Thoracic aorta (tissue), 2 donors: ENCODE measurements around the gene KCNH4. TPM values are rescaled to one million over a fixed set of nuclear protein-coding genes. Genes with fewer than 3 reads are reported as not detected.
"Not testable (repeated sequence)": the region's sequence is repeated elsewhere in the genome, so short reads cannot be mapped to it uniquely, and the experiment has no call there.

Source experiments
- ATAC-seq: fragments of 150-250 bp; one replicate; pipeline ENCODE4 v1.8.0; 2017; ENCODE audit warnings: low read depth; ENCODE audit not compliant: insufficient number of reproducible peaks, low FRiP score
- DNase-seq: peaks from one replicate; pipeline ENCODE4 v3.0.0-alpha.2; 2020; ENCODE audit warnings: low spot score
- H3K27ac ChIP-seq, 2 donors: fragments of 200-600 bp; sonication (generic); 1 replicate in 1 of 2; 2 replicates in 1 of 2; pipeline ENCODE4 v1.5.1; 2016; ENCODE audit warnings: mild to moderate bottlenecking in 2 of 2, moderate library complexity in 2 of 2
- H3K27me3 ChIP-seq: fragments of 200-600 bp; sonication (generic); replicated peaks from 2 replicates; pipeline ENCODE4 v1.6.0; 2016; ENCODE audit warnings: mild to moderate bottlenecking; ENCODE audit not compliant: insufficient read depth
- H3K36me3 ChIP-seq: fragments of 200-600 bp; sonication (generic); one replicate; pipeline ENCODE4 v1.5.1; 2016
- H3K4me1 ChIP-seq, 2 donors: fragments of 200-600 bp; sonication (generic); 1 replicate in 1 of 2; 2 replicates in 1 of 2; pipeline versions ENCODE4 v1.5.1 to v1.6.0; 2016; ENCODE audit warnings: low read depth in 2 of 2, mild to moderate bottlenecking in 1 of 2; ENCODE audit not compliant: control insufficient read depth in 1 of 2
- H3K4me3 ChIP-seq: fragments of 200-600 bp; sonication (generic); 2 replicates; pipeline ENCODE4 v1.5.1; 2016; ENCODE audit warnings: mild to moderate bottlenecking
- H3K9me3 ChIP-seq: fragments of 200-600 bp; sonication (generic); 2 replicates; pipeline ENCODE4 v1.5.1; 2016
- total RNA-seq, 2 donors: library from RNA; depleted of rRNA; stranded (reverse); fragments of >200 nt; gene quantifications; one replicate each; pipeline versions ENCODE4 v1.1.0 to v1.2.3, GENCODE V29; 2016
- TF ChIP-seq, protein P1 (sequence below): fragments of 200-600 bp; sonication (generic); IDR thresholded peaks from one replicate; pipeline ENCODE4 v1.5.1; 2019; ENCODE audit warnings: antibody characterized with exemption

Gene KCNH4
- total RNA-seq, 2 donors from 2014 or later = 0.21 TPM; not detected in 1

GRCh38 chr17:42153919-42154742 is 26.8 kb downstream of the KCNH4 start:
- H3K27ac ChIP-seq = peak overlapping the region; percentile 75 to 83
- peaks cover 19 to 43% of the 10 kb centered on the region in 2 donors for H3K4me1 ChIP-seq
- H3K27me3 ChIP-seq = no peaks in the 10 kb centered on the region
- no peak for DNase-seq
- no peaks in the 10 kb centered on the region for H3K9me3 ChIP-seq
- peak overlapping the region; percentile 97 for H3K4me3 ChIP-seq
- peak; percentile 27 for ATAC-seq
- H3K36me3 ChIP-seq = no peaks in the 10 kb centered on the region
- TF ChIP-seq, protein P1, sequence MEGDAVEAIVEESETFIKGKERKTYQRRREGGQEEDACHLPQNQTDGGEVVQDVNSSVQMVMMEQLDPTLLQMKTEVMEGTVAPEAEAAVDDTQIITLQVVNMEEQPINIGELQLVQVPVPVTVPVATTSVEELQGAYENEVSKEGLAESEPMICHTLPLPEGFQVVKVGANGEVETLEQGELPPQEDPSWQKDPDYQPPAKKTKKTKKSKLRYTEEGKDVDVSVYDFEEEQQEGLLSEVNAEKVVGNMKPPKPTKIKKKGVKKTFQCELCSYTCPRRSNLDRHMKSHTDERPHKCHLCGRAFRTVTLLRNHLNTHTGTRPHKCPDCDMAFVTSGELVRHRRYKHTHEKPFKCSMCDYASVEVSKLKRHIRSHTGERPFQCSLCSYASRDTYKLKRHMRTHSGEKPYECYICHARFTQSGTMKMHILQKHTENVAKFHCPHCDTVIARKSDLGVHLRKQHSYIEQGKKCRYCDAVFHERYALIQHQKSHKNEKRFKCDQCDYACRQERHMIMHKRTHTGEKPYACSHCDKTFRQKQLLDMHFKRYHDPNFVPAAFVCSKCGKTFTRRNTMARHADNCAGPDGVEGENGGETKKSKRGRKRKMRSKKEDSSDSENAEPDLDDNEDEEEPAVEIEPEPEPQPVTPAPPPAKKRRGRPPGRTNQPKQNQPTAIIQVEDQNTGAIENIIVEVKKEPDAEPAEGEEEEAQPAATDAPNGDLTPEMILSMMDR = no peak

DNA sequence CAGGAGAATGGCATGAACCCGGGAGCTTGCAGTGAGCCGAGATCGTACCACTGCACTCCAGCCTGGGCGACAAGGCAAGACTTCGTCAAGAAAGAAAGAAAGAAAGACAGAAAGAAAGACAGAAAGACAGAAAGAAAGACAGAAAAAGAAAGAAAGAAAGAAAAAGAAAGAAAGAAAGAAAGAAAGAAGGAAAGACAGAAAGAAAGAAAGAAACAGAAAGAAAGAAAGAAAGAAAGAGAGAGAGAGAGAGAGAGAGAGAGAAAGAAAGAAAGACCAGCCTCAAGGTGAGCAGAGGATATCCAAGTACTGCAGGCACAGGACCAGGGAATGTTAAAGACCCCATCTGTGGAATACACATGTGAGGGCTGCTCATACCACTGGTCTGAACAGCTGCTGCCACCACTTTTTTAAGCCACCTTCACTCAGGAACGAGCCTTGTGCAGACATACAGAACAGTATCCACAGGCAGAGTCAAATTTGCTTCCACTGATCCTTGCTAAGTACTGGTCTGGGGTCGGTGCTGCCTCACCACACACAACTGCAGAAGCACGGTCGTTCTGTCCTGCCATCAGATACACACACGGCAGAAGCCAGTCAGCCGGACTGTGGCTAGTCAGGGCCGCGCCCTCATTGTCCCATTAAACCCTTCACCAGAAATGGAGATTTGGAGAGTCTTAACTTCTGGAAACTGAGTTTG is 33.9 kb downstream of the KCNH4 start:
- no peak overlapping the region for H3K4me3 ChIP-seq
- H3K27me3 ChIP-seq = no peaks in the 10 kb centered on the region
- no peak for ATAC-seq
- TF ChIP-seq, protein P1 = no peak
- no peaks in the 10 kb centered on the region for H3K9me3 ChIP-seq
- no peak for DNase-seq
- H3K27ac ChIP-seq = no peak overlapping the region
- peaks cover 16 to 32% of the 10 kb centered on the region in 2 donors for H3K4me1 ChIP-seq
- peaks cover 12% of the 10 kb centered on the region for H3K36me3 ChIP-seq

GRCh38 chr17:42143138-42143537 is 37.8 kb downstream of the KCNH4 start:
- Histone ChIP-seq H3K27ac (peak overlapping the region; percentile 24 to 56), H3K4me1 (peaks cover 30 to 39% of the 10 kb centered on the region in 2 donors), H3K36me3 (peaks cover 12% of the 10 kb centered on the region)
- not testable (repeated sequence) for H3K9me3 ChIP-seq, ATAC-seq, DNase-seq, H3K4me3 ChIP-seq, H3K27me3 ChIP-seq

DNA sequence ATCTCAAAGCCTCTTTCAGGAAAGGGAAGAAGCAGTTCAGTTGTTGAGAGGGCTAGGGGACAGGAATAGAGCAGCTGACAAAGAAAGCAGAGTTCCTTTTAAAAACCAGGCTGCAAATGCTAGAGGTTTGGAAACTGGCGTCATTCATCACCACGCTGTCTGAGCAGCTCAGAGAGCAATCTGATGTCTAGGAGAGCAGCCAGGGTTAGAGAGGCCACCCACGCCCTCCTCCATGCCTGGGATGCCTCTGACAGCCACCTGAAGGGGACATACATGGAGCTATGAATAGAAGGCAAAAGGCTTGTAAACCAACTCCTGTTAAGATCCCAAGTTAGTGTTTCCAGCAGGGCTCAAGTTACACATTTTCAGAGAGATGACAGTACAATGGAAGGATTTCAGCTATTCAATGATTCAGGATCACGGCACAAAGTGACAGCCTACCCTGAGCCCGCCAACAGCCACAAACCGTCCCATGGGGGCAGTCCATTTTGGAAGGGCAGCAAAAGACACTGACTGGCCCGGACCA is 38.5 kb downstream of the KCNH4 start:
- peak overlapping the region; percentile 16 for H3K4me3 ChIP-seq
- H3K9me3 ChIP-seq = no peaks in the 10 kb centered on the region
- ATAC-seq = no peak
- peaks cover 11% of the 10 kb centered on the region for H3K36me3 ChIP-seq
- no peak for DNase-seq
- peaks cover 30 to 42% of the 10 kb centered on the region in 2 donors for H3K4me1 ChIP-seq
- no peaks in the 10 kb centered on the region for H3K27me3 ChIP-seq
- peak overlapping the region; percentile 24 to 56 for H3K27ac ChIP-seq
- TF ChIP-seq, protein P1 = no peak

- Histone ChIP-seq H3K4me3 (no peak overlapping the region), H3K27ac (peak overlapping the region in 1 of 2 donors; percentile 56), H3K9me3 (no peaks in the 10 kb centered on the region), H3K4me1 (peaks cover 34 to 48% of the 10 kb centered on the region in 2 donors), H3K27me3 (no peaks in the 10 kb centered on the region), H3K36me3 (peaks cover 5% of the 10 kb centered on the region)
- ATAC-seq (no peak), DNase-seq (no peak)
- TF ChIP-seq, protein P1 = no peak
Measured at GRCh38 chr17:42141382-42141781, 39.6 kb downstream of the KCNH4 start.

DNA sequence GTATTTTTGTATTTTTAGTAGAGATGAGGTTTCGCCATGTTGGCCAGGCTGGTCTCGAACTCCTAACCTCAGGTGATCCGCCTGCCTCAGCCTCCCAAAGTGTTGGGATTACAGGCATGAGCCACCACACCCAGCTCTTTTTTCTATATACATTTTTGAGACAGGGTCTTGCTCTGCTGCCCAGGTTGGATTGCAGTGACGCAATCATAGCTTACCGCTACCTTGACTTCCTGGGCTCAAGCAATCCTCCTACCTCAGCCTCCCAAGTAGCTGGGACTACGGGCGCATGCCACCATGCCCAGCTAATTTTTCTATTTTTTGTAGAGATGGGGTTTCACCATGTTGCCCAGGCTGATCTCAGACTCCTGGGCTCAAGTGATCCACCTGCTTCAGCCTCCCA is 40.3 kb downstream of the KCNH4 start:
- not testable (repeated sequence) for ATAC-seq, H3K27me3 ChIP-seq

More for the DNA sequence above, 40.3 kb downstream of the KCNH4 start:
- not testable (repeated sequence) for H3K9me3 ChIP-seq, H3K36me3 ChIP-seq, H3K4me3 ChIP-seq, DNase-seq
- Histone ChIP-seq H3K27ac (peak overlapping the region in 1 of 2 donors; percentile 56), H3K4me1 (peaks cover 34 to 55% of the 10 kb centered on the region in 2 donors)
